GM18502 (cell line): ENCODE measurements around the gene GDAP2.
A peak's percentile ranks its signal among the peaks of the same experiment; 100 is the strongest.
"Not testable (repeated sequence)": the region's sequence is repeated elsewhere in the genome, so short reads cannot be mapped to it uniquely, and the experiment has no call there.

ENCODE experiments used
- ATAC-seq: cut with Tn5 transposase; IDR thresholded peaks from one replicate; pipeline ENCODE4 v1.9.1; 2021; ENCODE audit warnings: mild to moderate bottlenecking; ENCODE audit not compliant: unreplicated experiment, poor library complexity

GDAP2 gene

GRCh38 chr1:117929343-117930172 lies at the start of gene GDAP2, which contains the start of gene WDR3:
TSS of gene GDAP2 (minus strand) at chr1:117929621. CDS start at chr1:117920357, 9,264 bp downstream.
TSS of gene WDR3 (plus strand) at chr1:117929739. CDS start at chr1:117933320, 3,581 bp downstream.
- ATAC-seq: peak; percentile 94

- no peak for ATAC-seq
These were observed 47.0 kb upstream of the GDAP2 start for GRCh38 chr1:117976381-117976780.

GRCh38 chr1:117971777-117972176 lies 42.4 kb upstream of the GDAP2 start:
- ATAC-seq: no peak

- no peak for ATAC-seq
These were observed 40.8 kb upstream of the GDAP2 start for GRCh38 chr1:117970252-117970651.

GRCh38 chr1:117967881-117968280 lies 38.5 kb upstream of the GDAP2 start:
- ATAC-seq: peak; percentile 46

- no peak for ATAC-seq
These were observed 38.1 kb upstream of the GDAP2 start for GRCh38 chr1:117967477-117967876.

- ATAC-seq: no peak
These were observed 35.0 kb upstream of the GDAP2 start for GRCh38 chr1:117964290-117965038.

- ATAC-seq: no peak
These were observed 29.9 kb upstream of the GDAP2 start for GRCh38 chr1:117959364-117959763.

- ATAC-seq: no peak
These were observed 23.0 kb upstream of the GDAP2 start for GRCh38 chr1:117952386-117952785.

GRCh38 chr1:117942293-117942692 lies 12.9 kb upstream of the GDAP2 start:
- no peak for ATAC-seq

- no peak for ATAC-seq
These were observed 4.3 kb upstream of the GDAP2 start for GRCh38 chr1:117933769-117934168.

- no peak for ATAC-seq
These were observed 3.2 kb upstream of the GDAP2 start for GRCh38 chr1:117932576-117932975.

GRCh38 chr1:117930484-117930883 lies 1.1 kb upstream of the GDAP2 start:
- no peak for ATAC-seq

- ATAC-seq: peak; percentile 2
These were observed 689 bp upstream of the GDAP2 start for GRCh38 chr1:117930173-117930447.

GRCh38 chr1:117928881-117929342 lies 509 bp downstream of the GDAP2 start:
- peak; percentile 37 for ATAC-seq

- ATAC-seq: no peak
These were observed 3.4 kb downstream of the GDAP2 start for GRCh38 chr1:117925981-117926380.

GRCh38 chr1:117922717-117923116 lies 6.7 kb downstream of the GDAP2 start:
- ATAC-seq: not testable (repeated sequence)

GRCh38 chr1:117921991-117922390 lies 7.4 kb downstream of the GDAP2 start:
- ATAC-seq: no peak

GRCh38 chr1:117919376-117919775 lies 10.0 kb downstream of the GDAP2 start:
- no peak for ATAC-seq

- ATAC-seq: no peak
These were observed 18.4 kb downstream of the GDAP2 start for GRCh38 chr1:117911051-117911450.

- no peak for ATAC-seq
These were observed 24.4 kb downstream of the GDAP2 start for GRCh38 chr1:117905019-117905418.
